B cell (primary cell): ENCODE data around the gene VPS33A. TPM values are rescaled to one million over a fixed set of nuclear protein-coding genes. Genes with fewer than 3 reads are reported as not detected.

Experiments
- ATAC-seq: fragments of 200-7000 bp; cut with Tn5 transposase; one replicate; pipeline ENCODE4 v1.10.0; 2021; ENCODE audit warnings: low read depth, mild to moderate bottlenecking, moderate number of reproducible peaks, moderate library complexity
- CTCF ChIA-PET: fragments of 350-600 bp; sonication (Branson Sonifier 250); formaldehyde crosslinking; loops from one replicate; lab custom pipeline; 2021; ENCODE audit warnings: antibody characterized with exemption, inconsistent platforms; lab: Charles Lee
- POLR2A ChIA-PET: fragments of 350-600 bp; sonication (Branson Sonifier 250); formaldehyde crosslinking; loops from one replicate; lab custom pipeline; 2021; ENCODE audit warnings: antibody characterized with exemption; lab: Charles Lee
- DNase-seq: peaks from one replicate; pipeline ENCODE4 v3.0.0; 2013
- H2AFZ ChIP-seq: 2 replicates; pipeline ENCODE4 v1.6.1; 2012; ENCODE audit warnings: mild to moderate bottlenecking, low read depth, low read length; ENCODE audit not compliant: insufficient read depth, poor library complexity, severe bottlenecking
- H3K27ac ChIP-seq, 2 donors: 1 replicate in 1 of 2; 2 replicates in 1 of 2; pipeline ENCODE4 v1.5.1; 2012 to 2013; ENCODE audit warnings: low read length in 2 of 2, mild to moderate bottlenecking in 2 of 2, moderate library complexity in 1 of 2
- H3K27me3 ChIP-seq, 4 experiments: fragments of 200-600 bp in 1 of 4; sonication (generic) in 1 of 4; replicated peaks in 1 of 4; 1 replicate in 2 of 4; 2 replicates in 2 of 4; pipeline versions ENCODE4 v1.6.1 to v1.7.0; 2013 to 2016; ENCODE audit warnings: low read length in 3 of 4, mild to moderate bottlenecking in 2 of 4, mixed read lengths in 1 of 4, moderate library complexity in 1 of 4; ENCODE audit not compliant: insufficient read depth in 4 of 4, control insufficient read depth in 3 of 4; ENCODE audit errors: control extremely low read depth in 1 of 4
- H3K36me3 ChIP-seq, 2 experiments: replicated peaks in 1 of 2; 1 replicate in 1 of 2; 2 replicates in 1 of 2; pipeline versions ENCODE4 v1.6.1 to v1.7.1; 2013; ENCODE audit warnings: low read length in 1 of 2; ENCODE audit not compliant: insufficient read depth in 2 of 2, control insufficient read depth in 1 of 2; ENCODE audit errors: control extremely low read depth in 1 of 2, extremely low read depth in 1 of 2
- H3K4me1 ChIP-seq, 2 donors: fragments of 200-600 bp in 1 of 2; sonication (generic) in 1 of 2; 1 replicate in 1 of 2; 2 replicates in 1 of 2; pipeline versions ENCODE4 v1.5.1 to v1.6.1; 2013 to 2017; ENCODE audit warnings: low read length in 2 of 2; ENCODE audit not compliant: control insufficient read depth in 2 of 2, insufficient read depth in 2 of 2
- H3K4me2 ChIP-seq: replicated peaks from 2 replicates; pipeline ENCODE3; 2012; ENCODE audit warnings: mild to moderate bottlenecking, low read depth, low read length; ENCODE audit not compliant: poor library complexity, severe bottlenecking
- H3K4me3 ChIP-seq, 5 experiments: fragments of 200-600 bp in 1 of 5; sonication (generic) in 1 of 5; 1 replicate in 3 of 5; 2 replicates in 2 of 5; pipeline versions ENCODE4 v1.5.1 to v1.7.0; 2011 to 2016; ENCODE audit warnings: low read length in 4 of 5, mild to moderate bottlenecking in 4 of 5, low read depth in 2 of 5, control low read depth in 1 of 5, moderate library complexity in 1 of 5; ENCODE audit not compliant: insufficient read depth in 1 of 5; ENCODE audit errors: control extremely low read depth in 1 of 5, extremely low read depth in 1 of 5
- H3K79me2 ChIP-seq: fragments of 200-600 bp; sonication (generic); one replicate; pipeline ENCODE4 v1.6.0; 2016; ENCODE audit warnings: low read length; ENCODE audit not compliant: control insufficient read depth, insufficient read depth
- H3K9ac ChIP-seq: fragments of 200-600 bp; sonication (generic); 2 replicates; pipeline ENCODE4 v1.6.1; 2017; ENCODE audit warnings: mild to moderate bottlenecking, low read length, moderate library complexity
- H3K9me3 ChIP-seq, 3 donors: one replicate each; pipeline versions ENCODE4 v1.6.1 to v1.7.1; 2013; ENCODE audit warnings: low read length in 2 of 3; ENCODE audit not compliant: control insufficient read depth in 2 of 3, insufficient read depth in 1 of 3; ENCODE audit errors: control extremely low read depth in 1 of 3
- H4K20me1 ChIP-seq: 2 replicates; pipeline ENCODE4 v1.6.0; 2012; ENCODE audit warnings: mild to moderate bottlenecking, low read length; ENCODE audit not compliant: insufficient read depth, control insufficient read depth, poor library complexity, severe bottlenecking
- H3K27ac Mint-ChIP-seq: one replicate; pipeline ENCODE4 v1.8.0; 2021; ENCODE audit warnings: mixed read lengths
- H3K27me3 Mint-ChIP-seq: one replicate; pipeline ENCODE4 v1.8.0; 2021; ENCODE audit warnings: mixed read lengths
- H3K4me1 Mint-ChIP-seq: one replicate; pipeline ENCODE4 v1.8.0; 2021; ENCODE audit warnings: mixed read lengths
- H3K4me3 Mint-ChIP-seq: one replicate; pipeline ENCODE4 v1.8.0; 2021; ENCODE audit warnings: mixed read lengths
- H3K9me3 Mint-ChIP-seq: one replicate; pipeline ENCODE4 v1.8.0; 2022; ENCODE audit warnings: mixed read lengths; ENCODE audit not compliant: insufficient read depth
- EZH2 ChIP-seq: IDR thresholded peaks from 2 replicates; pipeline ENCODE4 v1.6.1; 2012; ENCODE audit warnings: borderline replicate concordance, low read depth, mild to moderate bottlenecking, moderate library complexity, low read length; ENCODE audit not compliant: insufficient read depth, poor library complexity, severe bottlenecking
- WGBS: methylation state at CpG from one replicate; pipeline ENCODE4 v1.1.5; 2013; ENCODE audit warnings: missing lambda C conversion rate; ENCODE audit not compliant: insufficient coverage; 5-methylcytosine and 5-hydroxymethylcytosine counted together
- intact Hi-C: fragments of 100-400 bp; cut with micrococcal nuclease; formaldehyde crosslinking; loops from one replicate; pipeline ENCODE4 v1.10.0; 2022
- polyA plus RNA-seq: library from polyadenylated mRNA; depleted of rRNA; stranded (reverse); fragments of >200 nt; gene quantifications from 2 replicates; pipeline ENCODE4 v1.2.3, GENCODE V29; 2012
- total RNA-seq, 2 donors: library from RNA; stranded (reverse); fragments of 120-200 nt in 1 of 2; gene quantifications; 1 replicate in 1 of 2; 2 replicates in 1 of 2; pipeline versions ENCODE4 v1.2.3 to v1.2.4, GENCODE V29; 2013 to 2022
- TF ChIP-seq, protein P1 (sequence below): fragments of 200-600 bp; IDR thresholded peaks from one replicate; pipeline ENCODE4 v1.8.0; 2022; ENCODE audit warnings: antibody characterized with exemption, mild to moderate bottlenecking

Gene VPS33A
- total and polyA plus RNA-seq, 2 donors (not counting 1 experiment from before 2014, with no cell fraction given): 11.1 to 34.9 TPM

DNA sequence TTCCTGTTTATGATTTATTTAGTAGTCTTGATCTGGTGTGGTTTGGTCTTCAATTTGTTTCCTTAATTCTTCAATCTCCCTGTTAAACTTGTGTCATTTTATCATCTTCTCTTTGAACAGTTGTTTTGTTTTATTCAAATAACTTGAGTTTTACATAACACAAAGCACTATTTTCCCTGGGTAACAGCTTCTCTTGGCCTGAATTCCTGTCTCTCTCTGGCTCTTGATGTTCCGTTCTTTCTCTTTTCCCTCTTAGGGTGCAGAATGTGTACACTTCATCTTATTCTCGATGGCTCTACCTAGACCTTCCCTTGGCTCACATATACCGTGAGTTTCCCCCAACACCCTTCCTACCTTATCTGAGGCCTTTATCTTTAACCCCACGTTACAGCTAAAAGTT, 36.8 kb upstream of the VPS33A start:
- H4K20me1 ChIP-seq: no peaks in the 10 kb centered on the region

DNA sequence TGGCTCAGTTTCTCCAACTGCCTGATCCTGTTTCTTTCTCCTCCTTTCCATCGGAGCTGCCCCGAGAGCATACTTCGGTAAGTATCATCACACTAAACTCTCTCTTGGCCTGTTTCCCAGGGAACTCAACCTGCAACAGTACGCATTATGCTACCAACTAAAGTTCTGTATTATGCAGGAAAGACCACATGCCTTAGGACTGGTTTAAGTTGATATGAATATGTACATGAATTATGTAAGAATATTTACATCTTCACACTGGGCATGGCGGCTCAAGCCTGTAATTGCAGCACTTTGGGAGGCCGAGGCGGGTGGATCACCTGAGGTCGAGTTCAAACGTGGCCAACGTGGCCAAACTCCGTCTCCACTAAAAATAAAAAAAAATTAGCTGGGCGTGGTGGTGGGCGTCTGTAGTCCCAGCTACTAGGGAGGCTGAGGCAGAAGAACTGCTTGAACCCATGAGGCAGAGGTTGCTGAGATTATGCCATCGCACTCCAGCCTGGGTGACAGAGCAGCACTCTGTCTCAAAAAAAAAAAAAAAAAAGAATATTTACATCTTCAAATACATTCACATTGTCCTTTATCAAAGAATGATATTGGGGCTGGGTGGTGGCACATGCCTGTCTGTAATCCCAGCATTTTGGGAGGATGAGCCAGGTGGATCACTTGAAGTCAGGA, 31.9 kb upstream of the VPS33A start:
- intact Hi-C loops: no loop called here
- Histone ChIP-seq H3K4me3 (no peak overlapping the region), H3K79me2 (no peaks in the 10 kb centered on the region), H3K27me3 (no peaks in the 10 kb centered on the region), H3K4me2 (no peak overlapping the region), H3K36me3 (peaks cover 8 to 13% of the 10 kb centered on the region in 2 experiments), H3K9ac (no peak overlapping the region), H2AFZ (no peak overlapping the region), H3K27ac (no peak overlapping the region), H3K4me1 (no peaks in the 10 kb centered on the region), H3K9me3 (no peaks in the 10 kb centered on the region), H4K20me1 (no peaks in the 10 kb centered on the region)
- Mint-ChIP-seq H3K4me3 (no peak overlapping the region), H3K4me1 (no peaks in the 10 kb centered on the region), H3K27me3 (no peaks in the 10 kb centered on the region), H3K27ac (no peak overlapping the region), H3K9me3 (no peaks in the 10 kb centered on the region)
- ATAC-seq (no peak), DNase-seq (no peak)
- 97% methylated on average over 6 of the region's 14 CpGs for WGBS
- no peak for TF ChIP-seq EZH2
- TF ChIP-seq, protein P1, sequence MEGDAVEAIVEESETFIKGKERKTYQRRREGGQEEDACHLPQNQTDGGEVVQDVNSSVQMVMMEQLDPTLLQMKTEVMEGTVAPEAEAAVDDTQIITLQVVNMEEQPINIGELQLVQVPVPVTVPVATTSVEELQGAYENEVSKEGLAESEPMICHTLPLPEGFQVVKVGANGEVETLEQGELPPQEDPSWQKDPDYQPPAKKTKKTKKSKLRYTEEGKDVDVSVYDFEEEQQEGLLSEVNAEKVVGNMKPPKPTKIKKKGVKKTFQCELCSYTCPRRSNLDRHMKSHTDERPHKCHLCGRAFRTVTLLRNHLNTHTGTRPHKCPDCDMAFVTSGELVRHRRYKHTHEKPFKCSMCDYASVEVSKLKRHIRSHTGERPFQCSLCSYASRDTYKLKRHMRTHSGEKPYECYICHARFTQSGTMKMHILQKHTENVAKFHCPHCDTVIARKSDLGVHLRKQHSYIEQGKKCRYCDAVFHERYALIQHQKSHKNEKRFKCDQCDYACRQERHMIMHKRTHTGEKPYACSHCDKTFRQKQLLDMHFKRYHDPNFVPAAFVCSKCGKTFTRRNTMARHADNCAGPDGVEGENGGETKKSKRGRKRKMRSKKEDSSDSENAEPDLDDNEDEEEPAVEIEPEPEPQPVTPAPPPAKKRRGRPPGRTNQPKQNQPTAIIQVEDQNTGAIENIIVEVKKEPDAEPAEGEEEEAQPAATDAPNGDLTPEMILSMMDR: no peak
- ChIA-PET CTCF (no interaction called here), POLR2A (interaction anchor here (0.6 kb wide), 1 partner anchor 31 kb away, joined by 4 read pairs; no protein-coding TSS in a partner anchor)

More for the DNA sequence above, 36.8 kb upstream of the VPS33A start:
- no peaks in the 10 kb centered on the region for H3K27me3 Mint-ChIP-seq
- CTCF ChIA-PET: no interaction called here
- no peaks in the 10 kb centered on the region for H3K4me1 Mint-ChIP-seq
- no peak for ATAC-seq
- no peak overlapping the region for H3K4me3 Mint-ChIP-seq
- Histone ChIP-seq H3K79me2 (no peaks in the 10 kb centered on the region), H3K4me1 (no peaks in the 10 kb centered on the region), H3K4me2 (no peak overlapping the region), H3K4me3 (no peak overlapping the region), H2AFZ (no peak overlapping the region), H3K27me3 (no peaks in the 10 kb centered on the region), H3K27ac (no peak overlapping the region), H3K36me3 (peaks cover 0 to 17% of the 10 kb centered on the region in 2 experiments), H3K9me3 (no peaks in the 10 kb centered on the region), H3K9ac (no peak overlapping the region)
- no peak for DNase-seq
- 100% methylated on average over 1 of the region's 4 CpGs for WGBS
- intact Hi-C loops: no loop called here
- H3K27ac Mint-ChIP-seq: no peak overlapping the region
- POLR2A ChIA-PET: no interaction called here
- TF ChIP-seq, protein P1: no peak
- TF ChIP-seq EZH2: no peak
- H3K9me3 Mint-ChIP-seq: no peaks in the 10 kb centered on the region
